ENCODE results near the gene KIF25.

DNA sequence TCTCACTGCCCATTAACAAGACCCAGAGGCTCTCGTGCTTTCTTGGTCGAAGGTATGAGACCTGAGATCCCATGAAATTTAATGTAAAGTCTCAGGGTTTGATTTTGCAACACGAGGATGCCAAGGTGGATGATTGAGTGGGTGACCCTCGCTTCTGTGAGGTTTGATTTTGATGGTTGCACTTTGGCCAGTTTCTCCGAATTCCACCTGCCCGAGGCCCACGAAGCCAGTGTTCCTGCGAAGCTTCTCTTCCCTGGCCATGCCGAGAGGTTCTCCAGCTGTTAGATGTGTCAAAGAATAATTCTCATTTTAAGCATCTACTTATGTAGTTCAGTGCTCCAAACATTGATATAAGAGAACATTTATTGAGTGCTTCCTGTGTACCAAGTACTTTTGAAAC is at the start of gene KIF25:
- TF ChIP-seq SMC3 (IDR thresholded peaks at IDR 0.05) (no peak), BHLHE40 (IDR thresholded peaks at IDR 0.05; ENCODE audit: low read depth, low read length) (no peak)
- TF ChIP-seq, protein P1, sequence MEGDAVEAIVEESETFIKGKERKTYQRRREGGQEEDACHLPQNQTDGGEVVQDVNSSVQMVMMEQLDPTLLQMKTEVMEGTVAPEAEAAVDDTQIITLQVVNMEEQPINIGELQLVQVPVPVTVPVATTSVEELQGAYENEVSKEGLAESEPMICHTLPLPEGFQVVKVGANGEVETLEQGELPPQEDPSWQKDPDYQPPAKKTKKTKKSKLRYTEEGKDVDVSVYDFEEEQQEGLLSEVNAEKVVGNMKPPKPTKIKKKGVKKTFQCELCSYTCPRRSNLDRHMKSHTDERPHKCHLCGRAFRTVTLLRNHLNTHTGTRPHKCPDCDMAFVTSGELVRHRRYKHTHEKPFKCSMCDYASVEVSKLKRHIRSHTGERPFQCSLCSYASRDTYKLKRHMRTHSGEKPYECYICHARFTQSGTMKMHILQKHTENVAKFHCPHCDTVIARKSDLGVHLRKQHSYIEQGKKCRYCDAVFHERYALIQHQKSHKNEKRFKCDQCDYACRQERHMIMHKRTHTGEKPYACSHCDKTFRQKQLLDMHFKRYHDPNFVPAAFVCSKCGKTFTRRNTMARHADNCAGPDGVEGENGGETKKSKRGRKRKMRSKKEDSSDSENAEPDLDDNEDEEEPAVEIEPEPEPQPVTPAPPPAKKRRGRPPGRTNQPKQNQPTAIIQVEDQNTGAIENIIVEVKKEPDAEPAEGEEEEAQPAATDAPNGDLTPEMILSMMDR (IDR thresholded peaks at IDR 0.05), result no peak

Measured in A549 (cell line).